Mucosa of descending colon (tissue), 3 donors: Measurements from ENCODE around the gene HUNK. TPM values are rescaled to one million over a fixed set of nuclear protein-coding genes. Genes with fewer than 3 reads are reported as not detected.

ENCODE experiments used
- ATAC-seq: fragments of 200-7000 bp; cut with Tn5 transposase; one replicate; pipeline ENCODE4 v1.9.1; 2020; ENCODE audit warnings: mild to moderate bottlenecking, moderate library complexity
- DNase-seq, 3 donors: peaks; one replicate each; pipeline ENCODE4 v3.0.0-alpha.2; 2020
- H3K36me3 ChIP-seq: fragments of 200-600 bp; one replicate; pipeline ENCODE4 v1.8.0; 2021; ENCODE audit warnings: low read depth, mild to moderate bottlenecking
- H3K4me1 ChIP-seq: fragments of 200-600 bp; one replicate; pipeline ENCODE4 v1.8.0; 2021; ENCODE audit warnings: low read depth, mild to moderate bottlenecking
- H3K4me3 ChIP-seq: fragments of 200-600 bp; one replicate; pipeline ENCODE4 v1.8.0; 2021; ENCODE audit warnings: mild to moderate bottlenecking
- H3K9me3 ChIP-seq: fragments of 200-600 bp; one replicate; pipeline ENCODE4 v1.8.0; 2021; ENCODE audit warnings: mild to moderate bottlenecking
- intact Hi-C, 2 donors: fragments of 100-400 bp; cut with DNase I in 1 of 2; cut with micrococcal nuclease in 1 of 2; formaldehyde crosslinking; loops; one replicate each; pipeline versions ENCODE4 v1.11.0 to v1.11.1; 2022; cut with DNase I, micrococcal nuclease
- total RNA-seq, 3 donors: library from RNA; stranded (reverse); fragmentation: NEBNext Ultra II Directional in 2 of 3; extraction: Animal tissue kit (Norgen Biotek cat#: 25700) in 2 of 3; gene quantifications; one replicate each; pipeline versions ENCODE4 v1.2.1 to v1.2.4, GENCODE V29; 2021 to 2023
- TF ChIP-seq, protein P1 (sequence below): fragments of 200-600 bp; IDR thresholded peaks from one replicate; pipeline ENCODE4 v1.8.0; 2022; ENCODE audit warnings: antibody characterized with exemption, mild to moderate bottlenecking
- donor health status: DM: no; HTN: no; CAD: no; lungs with moderate emphysema.
- donor health status: DM: no; HTN: no; CAD: no.
- donor health status: DM: no; HTN: yes; CAD: no.

Gene HUNK
- total RNA-seq, 3 donors from 2014 or later = 3.8 to 12.3 (median 11.0) TPM

DNA sequence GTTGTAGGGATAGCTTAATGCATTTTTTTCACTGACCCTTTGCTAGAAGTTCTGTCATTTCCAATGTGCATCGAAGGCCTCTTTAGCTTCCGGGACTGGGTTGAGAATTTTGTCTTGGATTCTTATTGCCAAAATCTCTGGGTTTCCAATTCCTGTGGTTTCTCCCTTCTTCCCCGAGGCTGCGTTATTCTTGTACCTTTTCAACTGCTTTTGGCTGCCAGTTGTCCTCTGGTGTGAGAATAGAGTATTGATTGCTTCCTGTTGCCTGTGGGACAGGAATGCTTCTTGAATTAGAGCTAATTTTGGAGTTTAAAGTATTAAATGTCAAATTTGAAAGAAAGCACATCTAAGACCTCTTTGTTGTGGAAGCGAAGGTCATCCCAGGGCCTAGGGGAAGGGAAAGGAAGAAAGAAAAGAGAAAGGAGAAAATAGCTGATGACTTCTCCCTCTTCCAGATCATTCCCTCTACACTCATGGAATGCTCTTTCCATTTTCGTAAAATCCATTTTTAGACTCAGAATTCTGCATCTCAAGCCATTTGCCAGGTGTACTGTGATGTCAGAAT lies 21.1 kb downstream of the HUNK start:
- TF ChIP-seq, protein P1, sequence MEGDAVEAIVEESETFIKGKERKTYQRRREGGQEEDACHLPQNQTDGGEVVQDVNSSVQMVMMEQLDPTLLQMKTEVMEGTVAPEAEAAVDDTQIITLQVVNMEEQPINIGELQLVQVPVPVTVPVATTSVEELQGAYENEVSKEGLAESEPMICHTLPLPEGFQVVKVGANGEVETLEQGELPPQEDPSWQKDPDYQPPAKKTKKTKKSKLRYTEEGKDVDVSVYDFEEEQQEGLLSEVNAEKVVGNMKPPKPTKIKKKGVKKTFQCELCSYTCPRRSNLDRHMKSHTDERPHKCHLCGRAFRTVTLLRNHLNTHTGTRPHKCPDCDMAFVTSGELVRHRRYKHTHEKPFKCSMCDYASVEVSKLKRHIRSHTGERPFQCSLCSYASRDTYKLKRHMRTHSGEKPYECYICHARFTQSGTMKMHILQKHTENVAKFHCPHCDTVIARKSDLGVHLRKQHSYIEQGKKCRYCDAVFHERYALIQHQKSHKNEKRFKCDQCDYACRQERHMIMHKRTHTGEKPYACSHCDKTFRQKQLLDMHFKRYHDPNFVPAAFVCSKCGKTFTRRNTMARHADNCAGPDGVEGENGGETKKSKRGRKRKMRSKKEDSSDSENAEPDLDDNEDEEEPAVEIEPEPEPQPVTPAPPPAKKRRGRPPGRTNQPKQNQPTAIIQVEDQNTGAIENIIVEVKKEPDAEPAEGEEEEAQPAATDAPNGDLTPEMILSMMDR = no peak
- H3K36me3 ChIP-seq = no peaks in the 10 kb centered on the region
- H3K4me1 ChIP-seq = peaks cover 11% of the 10 kb centered on the region
- H3K9me3 ChIP-seq = no peaks in the 10 kb centered on the region
- intact Hi-C loops = no loop called here
- no peak overlapping the region for H3K4me3 ChIP-seq
- no peak for DNase-seq
- ATAC-seq = no peak

DNA sequence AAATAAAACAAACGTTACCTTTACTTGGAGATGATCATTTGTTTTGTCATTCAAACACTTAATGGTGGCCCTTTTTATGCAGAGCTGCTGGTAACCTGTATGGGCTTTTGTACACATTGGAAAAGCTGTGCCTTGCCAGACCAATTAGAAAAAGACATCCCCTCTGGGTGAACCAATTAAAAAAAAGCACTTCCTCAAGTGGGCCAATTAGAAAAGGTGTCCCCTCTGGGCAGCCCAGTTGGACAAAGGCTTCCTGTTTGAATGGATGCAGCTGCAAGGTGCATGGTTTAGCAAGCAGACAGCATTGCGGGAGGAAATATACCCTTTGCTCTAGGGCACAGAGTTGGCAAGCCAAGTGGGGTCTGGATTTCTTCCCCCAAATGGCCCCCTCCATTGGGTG lies 21.6 kb downstream of the HUNK start:
- H3K36me3 ChIP-seq = no peaks in the 10 kb centered on the region
- H3K4me3 ChIP-seq = no peak overlapping the region
- ATAC-seq = no peak
- no peaks in the 10 kb centered on the region for H3K9me3 ChIP-seq
- TF ChIP-seq, protein P1 = no peak
- intact Hi-C loops = no loop called here
- peaks cover 13% of the 10 kb centered on the region for H3K4me1 ChIP-seq
- no peak for DNase-seq

DNA sequence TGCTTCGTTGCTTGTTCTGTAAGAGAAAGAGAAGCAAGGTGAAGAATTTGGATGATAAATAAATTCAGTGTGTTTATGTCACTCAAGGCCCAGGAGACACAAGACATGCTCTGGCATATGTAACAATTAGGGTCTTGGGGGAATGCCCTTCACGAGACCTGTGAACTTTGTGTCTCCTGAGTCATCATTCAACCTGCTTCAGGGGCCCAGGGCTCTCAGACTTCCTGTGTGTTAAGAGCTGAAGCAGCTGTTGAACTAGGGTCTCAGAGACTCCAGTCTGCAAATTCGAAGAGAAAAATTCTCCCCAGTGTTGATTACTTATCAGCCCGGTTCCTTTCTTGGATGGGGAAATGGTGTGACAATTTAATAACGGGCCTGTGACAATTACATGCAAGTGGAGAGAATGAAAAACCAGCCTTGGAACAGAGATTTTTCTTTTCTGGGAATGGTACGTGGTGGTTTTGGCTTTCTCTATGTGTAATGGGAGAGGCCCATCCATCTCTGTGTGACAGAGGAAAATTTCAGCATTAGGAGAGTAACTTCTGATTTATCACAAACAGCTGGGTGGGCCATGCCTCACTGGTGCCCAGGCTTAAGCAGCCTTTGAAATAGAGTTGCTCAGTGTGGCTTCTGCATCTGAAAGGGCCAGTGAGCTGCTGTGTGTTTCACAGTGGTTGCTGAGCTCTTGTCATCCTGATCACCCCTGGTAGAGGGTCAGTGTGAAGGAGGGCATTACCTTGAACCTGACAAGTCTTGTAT lies 22.4 kb downstream of the HUNK start:
- Histone ChIP-seq H3K9me3 (no peaks in the 10 kb centered on the region), H3K4me1 (peaks cover 12% of the 10 kb centered on the region), H3K36me3 (no peaks in the 10 kb centered on the region), H3K4me3 (no peak overlapping the region)
- intact Hi-C loops = no loop called here
- ATAC-seq (no peak), DNase-seq (no peak)
- TF ChIP-seq, protein P1 = no peak

DNA sequence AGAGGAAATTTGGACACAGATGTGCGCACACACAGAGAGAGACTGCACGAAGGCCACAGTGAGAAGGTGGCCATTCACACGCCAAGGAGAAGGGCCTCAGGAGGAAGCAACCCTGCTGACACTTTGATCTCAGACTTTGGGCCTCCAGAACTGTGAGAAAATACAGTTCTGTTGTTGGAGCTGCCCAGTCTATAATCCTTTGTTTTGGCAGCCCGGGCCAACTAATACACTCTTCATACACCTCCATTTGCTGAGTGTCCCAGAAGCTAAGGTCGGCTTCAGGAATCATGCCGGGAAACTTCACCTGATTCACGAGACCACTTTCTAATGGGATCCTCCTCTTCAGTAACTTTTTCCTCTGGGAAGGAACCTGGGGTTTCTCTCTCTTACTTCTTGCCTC lies 23.2 kb downstream of the HUNK start:
- no peak for DNase-seq
- TF ChIP-seq, protein P1 = no peak
- Histone ChIP-seq H3K9me3 (no peaks in the 10 kb centered on the region), H3K4me1 (peaks cover 15% of the 10 kb centered on the region), H3K36me3 (no peaks in the 10 kb centered on the region), H3K4me3 (no peak overlapping the region)
- intact Hi-C loops = no loop called here
- no peak for ATAC-seq

DNA sequence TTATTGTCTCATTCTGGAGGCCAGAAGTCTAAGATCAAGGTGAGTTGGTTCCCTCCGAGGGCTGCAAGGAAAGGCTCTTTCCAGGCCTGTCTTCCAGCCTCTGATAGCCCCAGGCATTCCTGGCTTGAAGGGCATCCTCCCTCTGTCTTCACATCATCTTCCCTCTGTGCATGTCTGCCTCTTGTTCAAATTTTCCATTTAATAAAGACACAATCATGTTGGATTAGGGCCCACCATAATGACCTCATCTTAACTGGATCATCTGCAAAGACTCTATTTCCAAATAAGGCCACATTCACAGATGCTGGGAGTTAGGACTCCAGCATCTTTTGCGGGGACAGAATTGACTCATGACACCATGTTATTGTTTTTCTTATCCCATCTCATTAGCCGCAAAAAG lies 24.5 kb downstream of the HUNK start:
- H3K4me3 ChIP-seq = no peak overlapping the region
- no peaks in the 10 kb centered on the region for H3K36me3 ChIP-seq
- peaks cover 21% of the 10 kb centered on the region for H3K4me1 ChIP-seq
- ATAC-seq (no peak), DNase-seq (no peak)
- H3K9me3 ChIP-seq = no peaks in the 10 kb centered on the region
- TF ChIP-seq, protein P1 = no peak
- intact Hi-C loops = no loop called here
